GM15510 (cell line): ENCODE measurements around the gene CALB2.

Experiments used
- POLR2A ChIP-seq: IDR thresholded peaks from 3 replicates; pipeline ENCODE4 v1.6.1; 2011; ENCODE audit warnings: borderline replicate concordance; ENCODE audit not compliant: insufficient read length; ENCODE audit errors: extremely low read depth

CALB2 gene, protein sequence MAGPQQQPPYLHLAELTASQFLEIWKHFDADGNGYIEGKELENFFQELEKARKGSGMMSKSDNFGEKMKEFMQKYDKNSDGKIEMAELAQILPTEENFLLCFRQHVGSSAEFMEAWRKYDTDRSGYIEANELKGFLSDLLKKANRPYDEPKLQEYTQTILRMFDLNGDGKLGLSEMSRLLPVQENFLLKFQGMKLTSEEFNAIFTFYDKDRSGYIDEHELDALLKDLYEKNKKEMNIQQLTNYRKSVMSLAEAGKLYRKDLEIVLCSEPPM

DNA sequence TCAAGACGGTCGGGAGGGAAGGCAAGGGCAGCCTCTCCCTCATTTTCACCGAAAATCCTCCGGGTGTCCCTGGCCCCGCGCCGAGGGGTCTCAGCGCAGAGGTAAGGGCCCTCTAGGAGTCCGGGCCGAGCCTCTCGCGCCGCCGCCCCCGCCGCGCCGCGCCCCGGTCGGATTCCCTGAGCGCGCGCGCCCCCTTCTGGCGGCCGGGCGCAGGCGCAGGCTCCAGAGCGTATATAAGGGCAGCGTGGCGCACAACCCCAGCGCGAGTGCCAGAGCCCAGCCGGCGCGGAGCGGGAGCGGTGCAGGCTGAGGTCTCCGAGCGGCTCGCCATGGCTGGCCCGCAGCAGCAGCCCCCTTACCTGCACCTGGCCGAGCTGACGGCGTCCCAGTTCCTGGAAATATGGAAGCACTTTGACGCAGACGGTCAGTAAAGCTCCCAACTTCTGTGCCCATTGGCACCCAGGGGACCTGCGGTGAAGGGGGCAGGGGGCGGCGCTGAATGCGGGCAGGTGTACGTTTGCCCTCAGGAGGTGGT, at the start of gene CALB2:
TSS of gene CALB2 (plus strand) at position 260 of the 535 bp plus-strand sequence. CDS start at position 330, 70 bp downstream.
- TF ChIP-seq POLR2A, result no peak

GRCh38 chr16:71311553-71312158, 46.9 kb upstream of the CALB2 start:
- TF ChIP-seq POLR2A, result no peak

GRCh38 chr16:71315269-71315668, 43.3 kb upstream of the CALB2 start:
- no peak for TF ChIP-seq POLR2A

DNA sequence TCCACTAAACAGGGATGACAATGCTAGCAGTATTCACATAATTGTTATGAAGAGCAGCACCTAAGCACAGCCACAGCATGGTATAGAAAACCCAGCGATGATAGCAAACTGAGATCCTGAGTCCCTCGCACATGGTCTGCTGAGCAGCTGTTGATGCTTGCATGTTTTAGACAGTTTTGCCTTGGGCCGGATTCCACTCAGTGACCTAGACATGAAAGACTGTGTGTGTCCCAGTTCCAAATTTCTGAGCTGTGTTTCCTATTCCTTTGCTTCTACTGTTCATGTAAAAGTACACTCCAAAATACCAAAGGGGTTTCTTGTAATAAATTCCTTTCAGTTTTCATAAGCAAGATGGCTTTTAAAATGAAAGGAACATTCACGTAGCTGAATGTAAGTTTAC, 38.5 kb upstream of the CALB2 start:
- TF ChIP-seq POLR2A, result no peak

GRCh38 chr16:71327720-71328119, 30.8 kb upstream of the CALB2 start:
- TF ChIP-seq POLR2A, result no peak

GRCh38 chr16:71328151-71328550, 30.4 kb upstream of the CALB2 start:
- TF ChIP-seq POLR2A, result no peak

- TF ChIP-seq POLR2A, result no peak
These were observed 20.9 kb upstream of the CALB2 start for GRCh38 chr16:71337631-71338030.

DNA sequence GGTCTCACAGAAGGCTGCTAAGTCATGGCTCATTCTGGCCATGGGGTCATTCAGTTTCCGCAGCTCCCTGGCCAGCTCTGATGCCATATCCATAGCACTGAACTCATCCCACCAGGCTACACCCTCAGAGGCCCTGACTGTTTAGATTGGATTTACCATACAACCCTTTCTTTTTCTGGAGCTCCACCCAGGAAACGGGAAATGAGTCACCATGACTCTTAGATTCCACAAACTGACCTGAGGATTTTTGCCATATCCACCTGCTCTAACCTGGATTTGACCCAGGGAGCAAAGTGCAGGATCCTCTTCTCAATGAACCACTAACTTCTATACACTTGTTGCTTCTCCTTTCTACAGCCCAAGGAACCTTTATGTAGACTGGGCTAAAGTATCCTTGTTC, 20.3 kb upstream of the CALB2 start:
- TF ChIP-seq POLR2A, result no peak

DNA sequence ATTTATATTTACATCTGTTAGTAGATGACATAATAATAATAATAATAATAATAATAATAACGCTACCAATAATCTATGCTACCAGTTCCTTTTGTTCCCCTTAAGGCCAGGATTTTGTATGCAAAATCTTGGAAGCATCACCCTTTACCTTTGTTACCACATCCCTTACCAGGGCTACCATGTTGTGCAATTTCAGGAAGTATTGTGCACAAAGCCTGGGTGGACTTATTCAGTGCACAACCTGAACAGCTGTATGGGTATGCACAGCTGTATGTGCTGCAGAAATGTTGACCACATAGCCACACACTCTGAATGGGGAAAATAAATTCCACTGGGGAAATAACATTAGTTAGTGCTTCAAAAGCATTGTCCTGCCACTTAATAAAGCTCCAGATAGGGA, 19.9 kb upstream of the CALB2 start:
- TF ChIP-seq POLR2A, result no peak

DNA sequence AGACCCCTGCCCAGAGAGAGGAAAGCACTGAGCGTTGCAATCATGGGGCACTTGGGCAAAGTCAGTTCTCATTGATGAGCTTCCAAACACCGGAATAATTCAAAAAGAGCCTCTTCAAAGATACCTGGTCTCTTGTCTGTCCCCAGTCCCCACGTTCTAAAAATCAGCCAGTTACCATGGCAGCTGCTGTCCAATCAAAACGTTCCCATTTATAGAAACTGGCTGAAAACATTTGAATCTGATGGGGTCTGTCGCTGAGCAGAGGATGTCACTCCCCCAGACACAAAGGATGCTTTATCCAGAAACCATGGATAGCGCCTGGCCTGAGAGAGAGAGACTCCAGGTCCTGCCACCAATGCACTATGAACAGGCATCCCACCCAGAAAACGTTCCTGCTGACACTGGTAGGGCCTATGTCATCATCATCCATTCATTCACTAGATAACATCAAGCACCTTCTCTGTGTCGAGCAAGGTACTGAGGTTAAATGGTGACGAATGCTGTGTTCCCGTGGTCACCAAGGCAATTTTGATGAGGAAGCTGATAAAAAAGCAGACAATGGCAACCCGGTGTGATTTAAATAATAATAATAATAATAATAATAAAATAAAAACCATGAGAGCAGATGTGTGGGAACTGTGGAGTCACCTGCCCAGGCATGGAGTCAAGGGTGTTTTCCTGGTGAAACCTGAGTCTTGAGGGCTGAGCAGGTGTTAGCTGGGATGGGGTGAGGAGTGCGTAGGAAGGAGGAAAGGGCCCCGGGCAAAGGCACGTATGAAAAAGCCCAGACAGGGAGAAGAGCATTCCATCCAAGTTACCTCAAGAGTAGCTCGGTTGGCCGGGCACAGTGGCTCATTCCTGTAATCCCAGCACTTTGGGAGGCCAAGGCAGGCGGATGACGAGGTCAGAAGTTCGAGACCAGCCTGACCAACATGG, 19.0 kb upstream of the CALB2 start:
- no peak for TF ChIP-seq POLR2A

DNA sequence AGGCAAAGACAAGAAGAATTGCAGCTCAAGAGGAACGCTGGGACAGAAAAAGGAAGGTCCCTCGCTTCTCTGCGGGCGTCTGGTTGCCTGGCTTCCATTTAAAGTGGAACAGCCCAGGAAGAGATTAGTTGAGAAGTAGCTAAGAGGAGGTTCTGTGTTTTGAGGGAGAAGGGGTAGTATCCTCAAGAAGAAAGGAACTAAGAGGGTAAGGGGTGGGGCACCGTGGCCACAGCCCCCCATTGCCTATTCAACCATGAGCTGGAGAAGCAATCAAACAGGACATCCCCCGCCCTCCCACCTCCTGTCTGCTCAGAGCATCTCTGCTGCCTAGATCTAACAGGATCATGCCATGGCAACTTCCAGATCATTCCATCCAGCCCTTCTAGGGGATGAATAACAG, 18.1 kb upstream of the CALB2 start:
- TF ChIP-seq POLR2A, result no peak

- no peak for TF ChIP-seq POLR2A
These were observed 16.6 kb upstream of the CALB2 start for GRCh38 chr16:71341881-71342280.

- no peak for TF ChIP-seq POLR2A
These were observed 15.4 kb upstream of the CALB2 start for GRCh38 chr16:71343078-71343477.

DNA sequence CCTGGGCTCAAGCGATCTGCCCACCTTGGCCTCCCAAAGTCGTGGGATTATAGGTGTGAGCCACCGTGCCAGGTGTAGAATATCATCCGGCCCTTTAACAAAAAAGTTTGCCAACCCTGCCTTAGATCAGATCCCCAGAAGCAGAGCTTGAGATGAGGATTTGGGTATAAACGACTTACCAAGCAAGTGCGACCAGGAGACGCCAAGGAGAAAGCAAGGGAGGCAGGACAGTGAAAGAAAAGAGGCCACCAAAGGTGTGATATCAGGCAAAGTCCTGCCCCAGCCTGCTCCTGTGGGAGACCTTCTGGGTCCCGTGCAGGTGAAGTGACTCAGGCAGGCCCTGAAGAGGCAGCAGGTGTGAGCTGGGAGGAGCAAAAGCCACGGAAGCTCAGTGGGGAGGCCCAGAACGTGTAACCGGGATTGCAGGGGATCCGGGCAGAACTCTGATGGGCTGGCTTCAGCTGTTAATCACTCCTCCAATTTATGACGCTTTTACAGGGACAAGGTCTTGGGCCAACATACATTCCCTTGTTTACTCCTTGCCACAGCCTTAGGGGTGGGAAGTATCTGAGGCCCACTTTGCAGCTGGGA, 14.1 kb upstream of the CALB2 start:
- TF ChIP-seq POLR2A, result no peak

DNA sequence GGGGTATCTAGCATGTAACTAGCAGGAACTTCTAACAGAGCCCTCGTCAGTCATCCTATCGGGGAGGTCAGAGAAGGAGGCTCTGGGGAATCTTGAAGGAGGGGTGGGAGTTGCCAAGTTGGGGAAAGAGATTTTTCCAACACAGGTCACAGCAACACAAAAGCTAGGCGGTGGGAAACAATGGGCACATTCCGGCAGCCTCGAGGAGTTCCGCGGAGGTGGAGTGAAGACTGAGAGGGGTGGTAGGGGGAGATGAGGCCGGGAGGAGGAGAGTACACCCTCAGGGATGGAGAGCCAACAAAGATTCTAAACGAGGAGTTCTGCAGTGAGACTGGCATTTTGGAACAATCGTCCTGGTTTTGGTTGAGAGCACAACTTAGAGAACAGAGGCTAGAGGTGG, 13.5 kb upstream of the CALB2 start:
- no peak for TF ChIP-seq POLR2A
